ENCODE data around the gene ASTL. TPM values are rescaled to one million over a fixed set of nuclear protein-coding genes. Genes with fewer than 3 reads are reported as not detected.
A peak's percentile ranks its signal among the peaks of the same experiment; 100 is the strongest.

Gene ASTL
- total RNA-seq, 1 experiment from 2014 or later, result 0.34 TPM

- POLR2A ChIA-PET, result no interaction called here
- H3K79me2 ChIP-seq (ENCODE audit: insufficient read depth, low read length), result no peaks in the 10 kb centered on the region
- H4K20me1 ChIP-seq (ENCODE audit: insufficient read depth), result no peaks in the 10 kb centered on the region
- H3K4me1 ChIP-seq (ENCODE audit: control insufficient read depth in 1 of 2, insufficient read depth in 2 of 2, low read length in 2 of 2), result peaks cover 0 to 3% of the 10 kb centered on the region in 2 experiments; a peak in 1 of 4 replicates
- intact Hi-C loops (cut with micrococcal nuclease), result no loop called here
- no peaks in the 10 kb centered on the region for H3K9me2 ChIP-seq (ENCODE audit: insufficient read depth)
- no peaks in the 10 kb centered on the region for H3K36me3 ChIP-seq (ENCODE audit: control insufficient read depth in 1 of 2, insufficient read depth in 2 of 2, low read length in 2 of 2)
- BruUV-seq (replicated peaks), result no TSS peak
- H3K4me2 ChIP-seq (ENCODE audit: low read length), result no peak overlapping the region
- no peak overlapping the region for H3K9ac ChIP-seq (ENCODE audit: low read length)
- H3K27ac ChIP-seq (ENCODE audit: low read depth, low read length), result no peak overlapping the region
- no peak for DNase-seq (ENCODE audit: low read depth, low spot score)
- TF ChIP-seq FOSL1 (IDR thresholded peaks at IDR 0.05; ENCODE audit: low read depth) (no peak), CEBPB (IDR thresholded peaks at IDR 0.05; ENCODE audit: low read depth) (no peak), YY1 (IDR thresholded peaks at IDR 0.05; ENCODE audit: extremely low read depth, insufficient replicate concordance, low read depth, low read length) (no peak), CTCF (IDR thresholded peaks at IDR 0.05 in 2 of 3, conservative IDR thresholded peaks at IDR 0.05 in 1 of 3; ENCODE audit: borderline replicate concordance in 1 of 3, insufficient read depth in 1 of 3, low read depth in 2 of 3, low read length in 2 of 3) (no peak), POLR2A (IDR thresholded peaks at IDR 0.05; ENCODE audit: borderline replicate concordance, extremely low read depth, insufficient read depth, insufficient read length) (no peak)
- RAD21 ChIA-PET (ENCODE audit: low non-redundant PET in 1 of 2, low total read pairs in 2 of 2, uncharacterized antibody in 2 of 2, unreplicated experiment in 2 of 2), result no interaction called here
- ATAC-seq, result no peak
- no peaks in the 10 kb centered on the region for H3K27me3 ChIP-seq (ENCODE audit: insufficient read depth, low read length)
- no peak overlapping the region for H2AFZ ChIP-seq (ENCODE audit: low read depth, low read length, poor library complexity, severe bottlenecking)
- CTCF ChIA-PET, result no interaction called here
- H3K9me3 ChIP-seq (ENCODE audit: control insufficient read depth in 1 of 2, insufficient read depth in 1 of 2, low read depth in 1 of 2, low read length in 2 of 2), result peaks cover 0 to 4% of the 10 kb centered on the region in 2 experiments; a peak in 1 of 4 replicates
- no peak overlapping the region for H3K4me3 ChIP-seq (replicated peaks in 1 of 2; ENCODE audit: low read depth in 1 of 2, low read length in 2 of 2)
Measured at GRCh38 chr2:96170626-96171025, 32.3 kb upstream of the ASTL start.

GRCh38 chr2:96169868-96170507, 31.7 kb upstream of the ASTL start:
- intact Hi-C loops (cut with micrococcal nuclease), result no loop called here
- no peak for DNase-seq (ENCODE audit: low read depth, low spot score)
- peaks cover 0 to 4% of the 10 kb centered on the region in 2 experiments; a peak in 1 of 4 replicates for H3K9me3 ChIP-seq (ENCODE audit: control insufficient read depth in 1 of 2, insufficient read depth in 1 of 2, low read depth in 1 of 2, low read length in 2 of 2)

More at GRCh38 chr2:96169868-96170507, 31.7 kb upstream of the ASTL start:
- no peak overlapping the region for H2AFZ ChIP-seq (ENCODE audit: low read depth, low read length, poor library complexity, severe bottlenecking)
- no TSS peak for BruUV-seq (replicated peaks)
- no peak overlapping the region for H3K27ac ChIP-seq (ENCODE audit: low read depth, low read length)
- no peak for ATAC-seq
- H3K9me2 ChIP-seq (ENCODE audit: insufficient read depth), result no peaks in the 10 kb centered on the region
- peaks cover 0 to 3% of the 10 kb centered on the region in 2 experiments; a peak in 1 of 4 replicates for H3K4me1 ChIP-seq (ENCODE audit: control insufficient read depth in 1 of 2, insufficient read depth in 2 of 2, low read length in 2 of 2)
- no peaks in the 10 kb centered on the region for H3K79me2 ChIP-seq (ENCODE audit: insufficient read depth, low read length)
- H3K4me2 ChIP-seq (ENCODE audit: low read length), result no peak overlapping the region
- POLR2A ChIA-PET, result no interaction called here
- no peak overlapping the region for H3K9ac ChIP-seq (ENCODE audit: low read length)
- H3K4me3 ChIP-seq (replicated peaks in 1 of 2; ENCODE audit: low read depth in 1 of 2, low read length in 2 of 2), result no peak overlapping the region
- RAD21 ChIA-PET (ENCODE audit: low non-redundant PET in 1 of 2, low total read pairs in 2 of 2, uncharacterized antibody in 2 of 2, unreplicated experiment in 2 of 2), result no interaction called here
- no peak for TF ChIP-seq CTCF (IDR thresholded peaks at IDR 0.05 in 2 of 3, conservative IDR thresholded peaks at IDR 0.05 in 1 of 3; ENCODE audit: borderline replicate concordance in 1 of 3, insufficient read depth in 1 of 3, low read depth in 2 of 3, low read length in 2 of 3)
- TF ChIP-seq ELF1 (IDR thresholded peaks at IDR 0.05; ENCODE audit: borderline replicate concordance, low read depth), result no peak
- no peak for TF ChIP-seq CEBPB (IDR thresholded peaks at IDR 0.05; ENCODE audit: low read depth)
- 0 out of 2 replicates have a peak, but pooled peaks have one; percentile 19 for TF ChIP-seq CBX3 (IDR thresholded peaks at IDR 0.05; ENCODE audit: low read depth)
- no peaks in the 10 kb centered on the region for H3K27me3 ChIP-seq (ENCODE audit: insufficient read depth, low read length)
- CTCF ChIA-PET, result no interaction called here
- no peaks in the 10 kb centered on the region for H3K36me3 ChIP-seq (ENCODE audit: control insufficient read depth in 1 of 2, insufficient read depth in 2 of 2, low read length in 2 of 2)
- H4K20me1 ChIP-seq (ENCODE audit: insufficient read depth), result no peaks in the 10 kb centered on the region
